SH-SY5Y (cell line): ENCODE measurements around the gene AANAT.

Experiments
- GATA2 ChIP-seq: IDR thresholded peaks from 2 replicates; pipeline ENCODE4 v1.6.1; 2011; ENCODE audit warnings: mild to moderate bottlenecking, low read depth, low read length
- GATA3 ChIP-seq: IDR thresholded peaks from 2 replicates; pipeline ENCODE4 v1.6.1; 2011; ENCODE audit warnings: low read depth, mild to moderate bottlenecking, low read length, moderate library complexity

DNA sequence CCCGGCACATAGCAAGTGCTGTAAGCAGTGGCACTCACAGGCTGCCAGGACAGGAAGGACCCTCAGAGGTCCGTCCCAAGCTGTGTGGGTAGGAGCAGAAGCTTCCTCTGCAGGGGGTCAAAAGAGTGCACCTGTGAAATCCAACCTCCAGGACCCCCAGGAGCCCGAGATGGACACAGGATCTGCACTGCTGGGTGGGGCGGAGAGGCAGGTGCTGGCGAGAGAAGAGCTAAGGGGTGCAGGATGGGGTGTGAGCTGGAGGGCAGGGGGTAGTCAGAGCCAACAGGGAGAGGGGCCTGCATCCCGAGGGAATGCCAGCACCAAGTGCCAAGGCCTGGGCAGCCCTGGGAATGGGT lies 650 bp upstream of the AANAT start:
- TF ChIP-seq GATA3, result no peak
- no peak for TF ChIP-seq GATA2
